ENCODE measurements around the gene NPTX1.

Gene NPTX1

DNA sequence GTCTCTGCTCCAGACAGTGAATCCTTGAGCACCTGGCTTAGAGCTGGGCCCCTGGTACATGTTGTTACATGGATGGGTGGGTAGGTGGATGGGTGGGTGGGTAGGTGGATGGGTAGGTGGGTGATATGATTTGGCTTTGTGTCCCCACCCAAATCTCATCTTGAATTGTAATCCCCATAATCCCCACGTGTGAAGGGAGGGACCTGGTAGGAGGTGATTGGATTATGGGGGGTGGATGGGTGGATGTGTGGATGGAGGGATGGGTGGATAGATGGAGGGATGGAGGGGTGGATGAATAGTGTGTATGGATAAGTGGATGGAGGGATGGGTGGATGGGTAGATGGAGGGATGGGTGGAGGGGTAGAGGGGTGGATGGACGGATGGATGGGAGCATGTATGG lies 26.6 kb upstream of the NPTX1 start:
- no peak for DNase-seq

DNA sequence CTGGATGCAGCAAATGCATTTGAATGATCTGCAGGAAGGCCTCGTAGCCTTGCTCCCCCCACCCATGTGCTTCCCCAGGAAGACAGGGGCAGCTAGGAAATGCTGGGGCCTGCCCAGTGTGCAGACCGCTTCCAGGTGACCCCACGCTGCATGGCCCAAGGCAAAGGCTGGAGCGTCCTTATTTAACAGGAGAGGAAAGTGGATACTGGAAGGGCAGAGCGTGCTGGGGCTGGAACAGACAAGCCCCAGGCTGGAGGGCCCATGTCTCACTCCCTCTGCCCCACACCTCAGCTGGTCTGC lies 26.1 kb upstream of the NPTX1 start:
- no peak for DNase-seq

DNA sequence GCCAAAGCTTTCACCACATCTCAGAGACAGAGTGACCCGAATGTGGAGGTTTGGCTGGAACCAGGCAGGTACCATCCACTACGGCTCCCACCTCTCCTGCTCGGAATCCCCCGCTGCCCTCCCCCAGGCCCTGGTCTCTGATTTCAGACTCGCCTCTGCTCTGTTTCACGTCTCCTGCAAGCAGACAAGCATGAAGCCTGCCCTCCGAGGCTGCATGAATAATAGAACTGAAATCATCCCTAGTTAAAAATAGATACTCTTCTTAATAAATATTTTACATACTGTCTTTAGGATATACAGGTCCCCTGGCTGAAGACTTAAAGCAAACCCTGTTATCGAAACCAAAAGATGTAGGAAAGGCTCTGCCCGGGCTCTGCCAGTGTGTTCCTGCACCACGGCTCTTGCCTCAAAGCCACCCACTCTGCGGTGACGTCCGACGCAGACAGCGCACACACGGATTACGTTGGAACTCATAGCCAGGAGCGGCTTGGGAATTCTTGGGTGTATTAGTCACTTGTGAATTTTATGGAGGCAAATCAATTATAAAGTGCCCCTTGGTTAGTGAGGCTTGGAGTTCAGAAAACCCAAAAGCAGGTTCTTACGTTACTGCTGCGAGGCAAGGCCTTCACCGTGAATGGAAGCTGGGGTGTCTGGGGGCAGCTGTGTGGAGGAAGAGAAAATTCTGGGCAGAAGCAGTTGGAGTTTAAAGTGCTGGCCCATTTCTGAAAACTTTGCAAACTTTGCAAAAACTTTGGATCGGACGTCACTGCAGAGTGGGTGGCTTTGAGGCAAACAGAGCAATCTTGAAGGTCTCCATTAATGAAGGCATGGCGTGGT lies 25.6 kb upstream of the NPTX1 start:
- DNase-seq, result no peak

DNA sequence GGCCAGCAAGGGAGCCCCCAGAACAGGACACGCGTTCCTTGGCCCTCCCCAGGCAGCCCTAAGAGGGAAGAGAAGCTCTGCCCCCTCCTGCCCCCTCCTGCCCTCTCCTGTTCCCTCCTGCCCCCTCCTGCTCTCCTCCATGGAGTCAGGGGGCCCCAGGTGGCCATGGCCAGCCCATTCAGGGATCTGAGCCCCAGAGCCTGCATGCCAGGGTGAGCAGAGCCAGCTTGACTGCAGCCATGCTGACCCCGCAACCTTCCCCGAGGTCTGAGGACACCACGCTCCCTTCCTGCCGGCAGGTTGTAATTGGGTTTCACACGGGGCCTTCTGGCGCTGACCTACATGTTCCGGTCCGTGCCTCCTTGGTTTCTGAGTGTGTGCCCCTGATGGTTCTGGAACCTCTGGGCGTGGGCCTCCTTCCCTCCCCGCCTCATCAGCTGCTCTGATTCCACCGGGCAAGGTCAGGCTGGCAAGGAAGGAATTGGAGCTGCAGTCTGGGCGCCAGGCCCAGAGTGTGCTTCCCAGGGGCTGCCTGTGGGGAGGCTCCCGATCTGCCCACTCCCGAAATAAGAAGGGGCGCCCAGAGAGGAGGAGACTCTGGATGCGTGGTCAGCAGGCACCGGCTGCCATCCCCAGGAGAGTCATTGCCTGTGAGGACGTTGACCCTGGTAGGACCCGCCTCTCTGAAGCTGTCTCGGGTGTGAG lies 23.7 kb upstream of the NPTX1 start:
- DNase-seq, result no peak

DNA sequence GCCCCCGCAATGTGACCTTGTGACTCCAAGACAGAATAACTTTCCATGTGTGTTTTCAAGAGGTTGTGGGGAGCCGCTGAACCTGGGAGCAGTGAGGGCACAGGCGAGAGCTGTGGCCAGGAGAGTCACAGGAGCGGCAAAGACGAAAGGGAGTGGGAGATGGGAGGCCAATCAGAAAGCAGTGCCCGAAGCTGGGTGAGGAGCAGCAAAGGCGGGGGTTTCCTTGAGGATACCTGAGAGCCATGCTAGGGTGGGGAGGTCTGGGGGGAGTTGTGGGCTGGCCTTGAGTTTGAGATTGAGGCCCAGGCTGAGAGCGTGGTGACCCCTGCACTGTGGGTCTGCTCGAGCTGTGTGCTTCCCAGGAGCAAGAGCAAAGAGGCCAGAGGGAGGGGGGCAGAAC lies 23.2 kb upstream of the NPTX1 start:
- no peak for DNase-seq

DNA sequence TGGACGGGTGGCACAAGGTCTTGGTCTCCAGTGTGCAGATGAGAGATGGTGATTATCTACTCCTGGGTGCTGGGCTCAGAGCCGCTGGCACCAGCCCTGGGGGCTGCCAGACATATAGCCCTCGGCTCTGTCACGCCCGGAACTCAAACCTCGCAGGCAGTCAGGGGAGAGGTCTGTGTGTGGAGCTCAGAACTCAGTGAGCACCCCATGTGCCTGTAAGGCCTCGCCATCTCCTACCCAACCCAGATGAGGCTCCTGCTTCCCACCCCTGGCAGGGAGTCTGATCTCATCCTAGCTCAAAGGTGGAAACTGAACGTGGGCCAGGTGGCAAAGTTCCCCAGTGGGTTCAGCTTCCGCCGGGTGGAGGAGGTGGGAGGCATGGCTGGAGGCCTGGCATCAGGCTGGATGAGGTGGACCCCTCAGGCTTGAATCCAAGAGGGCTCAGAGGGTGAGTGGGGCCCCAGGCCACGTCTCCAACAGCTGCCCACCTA lies 22.6 kb upstream of the NPTX1 start:
- DNase-seq, result no peak

DNA sequence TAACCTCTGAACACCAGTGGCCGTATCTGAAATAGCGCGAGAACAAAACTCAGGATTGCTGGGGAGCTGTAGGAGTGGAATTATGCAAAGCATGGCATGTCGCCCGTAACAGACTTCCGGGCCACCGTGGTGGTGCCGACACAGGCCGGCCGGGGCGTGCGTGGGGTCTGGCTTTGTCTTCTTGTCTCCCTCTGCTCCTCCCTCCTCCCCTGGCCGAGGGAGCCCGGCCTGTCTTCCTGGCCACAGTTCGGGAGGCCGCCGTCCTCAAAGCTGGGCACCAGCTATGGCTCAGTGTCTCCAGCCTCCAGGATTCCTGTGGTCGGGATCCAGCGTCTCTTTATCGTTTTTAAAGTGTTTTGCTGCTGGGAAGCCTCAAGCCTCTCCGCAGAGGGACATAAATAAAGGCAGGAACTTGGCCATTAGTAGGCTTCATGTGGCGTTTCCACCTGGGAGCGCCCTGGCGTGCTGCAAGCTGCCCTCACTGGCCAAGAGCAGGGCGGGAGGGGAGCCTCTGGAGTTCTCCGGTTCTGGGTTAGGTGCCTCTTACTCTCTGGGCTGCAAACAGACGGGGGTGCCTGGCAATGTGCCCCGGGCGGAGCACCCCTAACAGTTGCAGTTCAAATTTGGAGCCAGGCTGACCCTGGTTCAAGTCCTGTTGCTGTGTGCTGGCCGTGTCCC lies 22.0 kb upstream of the NPTX1 start:
- DNase-seq, result no peak

DNA sequence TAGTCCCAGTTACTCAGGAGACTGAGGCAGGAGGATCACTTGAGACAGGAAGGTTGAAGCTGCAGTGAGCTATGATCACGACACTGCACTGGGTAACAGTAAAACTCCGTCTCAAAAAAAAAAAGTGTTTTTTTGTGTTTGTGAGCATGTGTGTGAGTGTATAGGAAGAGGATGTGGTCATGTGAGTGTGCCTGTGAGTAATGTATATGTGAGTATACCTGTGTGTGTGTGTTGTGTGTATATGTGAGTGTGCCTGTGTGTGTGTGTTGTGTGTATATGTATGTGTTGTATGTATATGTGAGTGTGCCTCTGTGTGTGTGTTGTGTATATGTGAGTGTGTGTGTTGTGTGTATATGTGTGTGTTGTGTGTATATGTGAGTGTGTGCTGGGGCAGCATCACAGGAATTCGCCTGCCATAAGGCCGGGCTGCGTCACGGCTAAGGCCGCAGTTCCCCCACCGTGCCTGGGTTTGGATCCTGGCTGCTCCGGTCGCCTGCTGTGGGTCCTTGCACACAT lies 21.4 kb upstream of the NPTX1 start:
- no peak for DNase-seq

DNA sequence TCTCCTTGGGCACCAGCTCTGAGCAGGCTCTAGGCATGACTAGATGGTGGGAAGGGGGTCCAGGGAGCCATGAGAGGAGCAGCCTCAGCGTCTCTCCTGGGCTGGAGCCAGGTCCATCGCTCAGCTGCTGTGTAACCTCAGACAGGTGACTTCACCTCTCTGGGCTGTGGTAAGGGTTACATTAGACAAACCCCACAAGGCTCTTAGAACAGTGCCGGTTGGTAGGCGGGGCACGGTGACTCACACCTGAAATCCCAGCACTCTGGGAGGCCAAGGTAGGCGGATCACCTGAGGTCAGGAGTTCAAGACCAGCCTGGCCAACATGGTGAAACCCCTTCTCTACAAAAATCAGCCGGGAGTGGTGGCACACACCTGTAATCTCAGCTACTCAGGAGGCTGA lies 18.1 kb upstream of the NPTX1 start:
- no peak for DNase-seq

DNA sequence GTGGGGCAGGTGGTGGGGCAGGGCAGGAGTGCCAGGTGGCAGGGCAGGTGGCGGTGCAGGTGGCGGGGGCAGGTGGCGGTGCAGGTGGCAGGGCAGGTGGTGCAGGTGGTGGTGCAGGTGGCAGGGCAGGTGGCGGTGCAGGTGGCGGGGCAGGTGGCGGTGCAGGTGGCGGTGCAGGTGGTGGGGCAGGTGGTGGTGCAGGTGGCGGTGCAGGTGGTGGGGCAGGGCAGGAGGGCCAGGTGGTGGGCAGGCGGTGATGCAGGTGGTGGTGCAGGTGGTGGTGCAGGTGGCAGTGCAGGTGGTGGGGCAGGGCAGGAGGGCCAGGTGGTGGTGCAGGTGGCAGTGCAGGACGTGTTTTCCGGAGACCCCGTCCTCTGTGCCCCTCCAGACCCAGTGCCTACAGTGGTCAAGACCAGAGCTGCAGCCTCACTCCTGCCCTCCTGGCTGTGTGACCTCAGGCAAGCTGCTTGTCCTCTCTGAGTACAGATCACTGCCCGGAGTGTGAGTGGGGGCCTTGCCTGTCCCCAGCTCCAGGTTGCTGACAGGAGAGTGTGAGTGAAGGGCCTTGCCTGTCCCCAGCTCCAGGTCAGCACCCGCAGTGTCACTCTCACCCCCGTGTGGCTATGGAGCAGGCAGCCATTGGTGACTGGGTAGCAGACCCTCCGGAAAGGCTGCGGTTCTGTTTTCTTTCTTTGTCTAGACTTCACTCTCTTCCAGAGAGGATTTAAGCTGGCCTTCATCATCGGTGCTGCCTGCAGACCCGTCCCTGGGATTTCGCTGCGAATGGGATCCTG lies 16.1 kb upstream of the NPTX1 start:
- DNase-seq, result no peak

DNA sequence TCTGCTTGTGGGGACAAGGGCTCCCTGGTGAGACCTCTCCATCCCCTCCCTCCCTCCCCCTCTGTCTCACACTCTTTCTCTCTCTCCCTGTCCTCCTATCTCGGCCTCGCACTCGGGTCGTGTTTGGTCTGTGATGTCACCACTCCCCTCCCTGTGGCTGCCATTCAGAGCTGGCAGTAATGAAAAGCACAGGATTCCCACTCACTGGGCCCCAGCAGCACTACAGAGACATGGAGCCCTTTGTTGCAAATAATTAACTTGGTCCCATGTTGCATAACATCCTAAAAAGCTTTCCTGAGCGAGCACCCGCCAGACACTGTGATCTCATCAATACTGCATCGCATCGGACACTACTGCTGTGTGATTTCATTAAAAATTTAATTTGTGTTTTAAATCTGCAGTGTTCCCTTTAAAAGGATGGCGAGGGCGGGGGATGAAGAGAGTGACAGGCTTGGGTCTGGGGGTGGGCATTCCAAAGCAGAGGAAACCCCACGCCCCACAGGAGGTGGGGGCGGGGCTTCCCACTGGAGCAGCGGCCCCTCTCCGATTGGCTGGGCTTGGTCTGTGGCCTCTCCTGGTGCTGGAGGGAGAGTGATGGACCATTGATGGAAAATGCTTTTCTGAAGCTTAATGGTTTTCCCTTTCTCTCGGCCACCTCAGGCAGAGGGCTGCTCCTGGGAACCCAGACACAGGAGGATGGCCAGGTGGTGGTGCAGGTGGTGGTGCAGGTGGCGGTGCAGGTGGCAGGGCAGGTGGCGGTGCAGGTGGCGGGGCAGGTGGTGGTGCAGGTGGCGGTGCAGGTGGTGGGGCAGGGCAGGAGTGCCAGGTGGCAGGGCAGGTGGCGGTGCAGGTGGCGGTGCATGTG lies 15.3 kb upstream of the NPTX1 start:
- DNase-seq, result no peak

DNA sequence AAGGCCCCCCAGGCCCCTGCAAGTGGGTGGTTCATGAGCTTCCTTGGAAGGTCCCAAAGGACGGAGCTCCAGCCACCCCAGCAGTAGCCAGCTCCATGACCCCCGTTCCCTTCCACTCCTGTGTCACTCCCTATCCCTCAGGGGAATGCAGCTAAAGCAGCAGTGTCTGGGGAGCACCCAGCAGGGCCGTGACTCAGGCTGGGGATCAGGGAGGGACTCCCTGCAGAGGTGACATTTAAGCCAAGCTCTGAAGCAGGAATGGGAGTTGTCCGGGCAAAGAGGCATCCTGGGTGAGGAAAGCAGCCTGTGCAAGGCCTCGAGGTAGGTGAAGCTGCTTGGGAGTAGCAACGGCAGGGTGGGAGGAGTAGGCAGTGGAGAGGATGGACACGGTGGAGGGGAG lies 11.1 kb upstream of the NPTX1 start:
- no peak for DNase-seq

DNA sequence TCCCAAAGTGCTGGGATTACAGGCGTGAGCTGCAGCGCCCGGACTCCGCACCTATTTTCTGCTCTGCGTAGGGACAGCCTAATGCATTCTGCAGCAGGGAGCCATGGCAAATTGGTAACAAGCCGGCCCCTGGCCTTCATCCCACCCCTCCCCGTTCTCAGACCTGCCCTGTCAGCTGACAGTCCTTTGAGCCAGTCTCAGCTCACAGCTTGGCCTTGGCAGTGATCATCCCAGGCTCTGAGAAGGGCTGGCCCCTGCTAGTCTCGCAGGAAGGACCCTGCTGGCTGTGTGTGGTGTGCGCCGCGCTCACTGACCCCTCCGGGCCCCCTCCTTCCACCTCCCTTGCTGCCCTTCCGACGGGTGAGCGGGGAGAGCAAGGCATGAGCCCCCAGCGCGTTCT lies 10.3 kb upstream of the NPTX1 start:
- DNase-seq, result no peak

DNA sequence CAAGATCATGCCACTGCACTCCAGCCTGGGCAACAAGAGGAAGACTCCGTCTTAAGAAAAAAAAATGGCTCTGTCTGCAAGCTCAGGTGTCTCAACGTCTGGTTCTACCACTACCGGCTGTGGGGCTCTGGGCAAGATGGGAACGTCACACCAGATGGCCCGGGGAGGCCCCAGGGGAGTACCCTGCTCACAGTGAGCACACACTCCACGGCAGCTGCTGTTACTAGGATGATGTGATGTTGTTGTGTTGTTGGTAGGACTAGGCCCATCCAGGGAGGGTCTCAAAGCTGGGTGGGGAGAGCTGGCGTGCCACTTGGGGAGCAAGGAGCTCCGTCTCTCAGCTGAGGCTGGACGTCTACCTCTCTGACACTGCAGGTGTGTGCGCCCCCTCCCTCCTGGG lies 9.4 kb upstream of the NPTX1 start:
- no peak for DNase-seq

DNA sequence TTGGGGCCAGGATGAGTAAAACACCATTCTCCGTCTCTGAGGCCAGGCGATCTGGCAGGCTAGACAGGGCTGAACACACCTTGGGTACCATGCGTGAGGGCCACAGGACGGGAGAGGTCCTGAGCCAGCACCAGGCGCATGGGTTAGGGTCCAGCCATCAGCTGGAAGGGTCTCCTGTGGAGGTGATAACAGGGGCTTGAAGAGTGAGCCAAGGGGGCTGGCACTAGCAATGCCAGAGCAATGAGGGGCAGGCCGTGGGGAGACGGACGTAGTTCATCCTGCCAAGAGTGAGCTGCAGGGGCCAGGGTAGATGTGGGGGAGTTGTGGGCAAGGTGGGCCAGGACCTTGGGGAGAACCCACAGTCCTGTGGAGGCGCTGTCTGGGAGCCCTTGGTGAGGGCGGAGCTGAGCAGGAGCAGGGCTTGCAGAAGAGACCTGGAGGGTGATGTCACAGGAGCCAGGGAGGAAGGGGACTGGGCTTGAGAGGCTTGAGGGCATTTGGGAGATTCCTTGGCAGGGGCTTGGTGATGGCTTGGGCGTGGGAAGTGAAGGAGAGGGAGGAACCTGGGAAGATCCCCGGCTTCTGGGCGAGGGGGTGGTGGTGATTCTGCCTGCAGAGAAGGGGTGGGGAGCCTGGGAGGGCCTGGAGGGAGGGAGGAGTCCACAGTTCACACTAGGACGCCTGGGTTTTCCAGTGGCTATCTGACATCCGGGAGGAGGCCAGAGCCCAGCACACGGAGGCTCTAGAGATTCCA lies 6.3 kb upstream of the NPTX1 start:
- DNase-seq, result no peak

DNA sequence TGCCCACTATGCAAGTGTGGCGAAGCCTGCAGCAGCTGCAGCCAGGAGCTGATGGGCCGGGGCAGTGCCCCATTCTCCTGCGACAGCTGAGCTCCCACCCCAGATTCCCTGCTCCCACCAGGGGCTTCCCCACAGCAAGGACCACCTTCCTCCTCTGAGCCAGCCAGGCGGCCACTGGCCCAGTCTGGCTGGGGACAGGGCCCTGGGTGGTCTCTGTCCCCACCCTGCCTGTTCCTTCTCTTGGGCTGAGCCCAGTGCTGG lies 5.6 kb upstream of the NPTX1 start:
- DNase-seq, result no peak

DNA sequence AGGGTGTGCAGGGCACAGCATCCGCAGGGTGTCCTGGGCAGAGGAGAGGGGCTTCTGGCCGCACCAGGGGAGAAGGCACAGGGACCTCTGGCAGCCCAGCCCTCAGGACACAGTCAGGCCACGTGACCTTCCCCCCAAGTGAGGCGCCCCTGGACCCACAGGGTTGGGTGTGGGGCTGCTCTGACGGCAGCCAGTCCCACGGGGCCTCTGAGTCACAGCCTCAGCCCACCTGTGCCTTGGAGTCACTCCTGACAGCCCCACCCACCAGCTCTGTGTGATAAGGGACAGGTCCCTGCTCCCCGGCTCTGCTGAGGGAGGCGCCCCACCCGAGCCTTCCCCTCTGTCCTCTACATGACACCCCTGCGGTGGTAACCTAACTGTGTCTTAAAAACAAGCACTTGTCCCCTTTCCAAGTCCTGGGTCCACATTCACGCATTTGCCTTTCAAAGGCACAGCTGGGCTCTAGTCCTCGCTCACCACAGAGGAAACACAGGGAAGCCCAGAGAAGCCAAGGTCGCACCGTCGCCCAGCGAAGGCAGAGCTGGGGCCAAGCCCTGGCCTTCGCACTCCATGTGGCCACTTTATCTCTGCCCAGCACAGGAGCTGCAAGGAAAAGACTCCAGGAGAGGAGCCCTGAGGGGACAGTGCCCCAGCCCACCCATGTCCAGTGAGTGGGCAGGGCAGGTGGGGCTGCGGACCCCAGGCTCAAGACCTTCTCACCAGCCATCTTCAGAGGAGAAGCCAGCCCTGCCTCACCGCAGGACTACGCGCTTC lies 5.1 kb upstream of the NPTX1 start:
- DNase-seq, result no peak

DNA sequence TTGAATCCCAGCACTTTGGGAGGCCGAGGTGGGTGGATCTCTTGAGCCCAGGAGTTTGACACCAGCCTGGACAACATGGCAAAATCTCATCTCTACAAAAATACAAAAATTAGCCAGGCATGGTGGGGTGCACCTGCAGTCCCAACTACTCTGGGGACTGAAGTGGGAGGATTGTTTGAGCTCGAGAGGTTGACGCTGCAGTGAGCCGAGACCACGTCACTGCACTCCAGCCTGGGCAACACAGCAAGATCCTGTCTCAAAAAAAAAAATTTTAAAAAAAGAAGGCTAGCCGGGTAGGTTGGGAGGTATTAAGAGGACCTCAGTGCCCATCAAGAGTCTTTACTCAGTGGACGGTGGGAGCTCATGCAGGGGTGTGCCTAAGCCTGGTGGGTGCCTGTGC lies 3.8 kb upstream of the NPTX1 start:
- no peak for DNase-seq

DNA sequence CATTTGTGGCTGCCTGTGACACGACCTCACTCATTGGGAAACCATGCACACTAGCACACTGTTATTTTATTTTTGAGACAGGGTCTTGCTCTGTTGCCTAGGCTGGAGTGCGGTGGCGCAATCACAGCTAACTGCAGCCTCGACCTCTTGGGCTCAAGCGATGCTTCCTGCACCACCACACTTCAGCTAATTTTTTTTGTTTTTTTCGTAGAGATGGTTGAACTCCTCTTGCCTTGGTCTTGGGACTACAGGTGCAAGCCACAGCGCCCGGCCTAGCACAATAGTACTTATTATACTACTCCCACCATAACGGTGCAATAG lies 2.8 kb upstream of the NPTX1 start:
- no peak for DNase-seq

DNA sequence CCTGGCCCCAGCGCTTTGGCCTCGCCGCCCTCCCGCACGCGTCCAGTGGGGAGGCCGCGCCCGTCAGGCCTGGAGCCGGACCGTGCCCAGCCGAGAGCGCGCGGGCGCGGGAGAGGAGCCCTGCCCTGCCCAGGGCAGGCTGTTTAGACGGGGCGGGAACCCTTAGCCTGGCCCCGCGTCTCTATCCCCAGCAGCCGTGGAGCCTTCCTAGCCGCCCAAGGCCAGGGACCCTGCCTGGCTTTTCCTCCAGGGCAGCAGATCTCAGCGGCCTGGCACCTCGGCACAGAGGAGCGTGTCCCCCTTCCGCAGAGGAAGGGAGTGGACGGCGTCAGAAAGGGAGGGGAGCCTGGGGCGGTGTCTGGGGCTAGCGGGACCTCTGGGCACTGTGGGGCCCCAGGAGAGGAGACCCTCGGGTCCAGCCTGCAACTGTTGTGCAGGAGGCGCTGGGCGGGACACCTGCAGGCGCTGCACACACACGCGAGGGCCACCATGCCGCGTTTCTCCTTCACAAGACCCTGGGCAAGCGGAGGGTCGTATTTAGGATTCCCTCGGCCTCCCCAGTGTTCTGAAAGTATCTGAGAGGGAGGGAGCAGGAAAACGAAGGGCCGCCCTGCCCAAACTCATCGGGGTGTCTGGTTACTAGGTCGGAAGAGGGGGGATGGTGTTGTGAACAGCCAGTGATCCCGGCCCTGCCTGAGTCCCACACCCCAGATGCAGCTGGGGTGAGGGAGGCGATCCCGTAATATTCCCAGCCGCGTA lies 2.3 kb upstream of the NPTX1 start:
- no peak for DNase-seq
